Stimulated activated CD4-positive, alpha-beta T cell treated with anti-CD3 and anti-CD28 coated beads, Interleukin-4, amount 100 ng/mL, for 24 hours (primary cell): ENCODE results near the gene CCDC121.
"Not testable (repeated sequence)": the region's sequence is repeated elsewhere in the genome, so short reads cannot be mapped to it uniquely, and the experiment has no call there.

Source experiments
- DNase-seq: peaks from one replicate; pipeline ENCODE4 v3.0.0-alpha.2; 2020

CCDC121 gene

GRCh38 chr2:27634291-27634690 is 5.5 kb upstream of the CCDC121 start:
- DNase-seq: no peak

- DNase-seq: not testable (repeated sequence)
Measured at GRCh38 chr2:27630257-27630656, 1.4 kb upstream of the CCDC121 start.

- peak; percentile 32 for DNase-seq
Measured at GRCh38 chr2:27627963-27628766, 647 bp downstream of the CCDC121 start.

GRCh38 chr2:27626921-27627320 is 1.9 kb downstream of the CCDC121 start:
- DNase-seq: not testable (repeated sequence)

- DNase-seq: not testable (repeated sequence)
Measured at GRCh38 chr2:27626323-27626722, 2.5 kb downstream of the CCDC121 start.

GRCh38 chr2:27624943-27625342 is 3.9 kb downstream of the CCDC121 start:
- DNase-seq: no peak

- no peak for DNase-seq
Measured at GRCh38 chr2:27622921-27623384, 5.9 kb downstream of the CCDC121 start.

- no peak for DNase-seq
Measured at GRCh38 chr2:27621524-27621923, 7.3 kb downstream of the CCDC121 start.

- DNase-seq: no peak
Measured at GRCh38 chr2:27615316-27615715, 13.5 kb downstream of the CCDC121 start.

GRCh38 chr2:27613985-27614384 is 14.8 kb downstream of the CCDC121 start:
- no peak for DNase-seq

GRCh38 chr2:27606611-27607010 is 22.2 kb downstream of the CCDC121 start:
- DNase-seq: no peak

- DNase-seq: no peak
Measured at GRCh38 chr2:27596627-27597026, 32.2 kb downstream of the CCDC121 start.

- DNase-seq: not testable (repeated sequence)
Measured at GRCh38 chr2:27595412-27595811, 33.4 kb downstream of the CCDC121 start.

- not testable (repeated sequence) for DNase-seq
Measured at GRCh38 chr2:27594020-27594703, 34.6 kb downstream of the CCDC121 start.

GRCh38 chr2:27593240-27593639 is 35.6 kb downstream of the CCDC121 start:
- DNase-seq: no peak

GRCh38 chr2:27591745-27592144 is 37.1 kb downstream of the CCDC121 start:
- DNase-seq: no peak

- no peak for DNase-seq
Measured at GRCh38 chr2:27588308-27588707, 40.5 kb downstream of the CCDC121 start.

GRCh38 chr2:27587025-27587424 is 41.8 kb downstream of the CCDC121 start:
- DNase-seq: no peak

GRCh38 chr2:27584597-27584996 is 44.2 kb downstream of the CCDC121 start:
- no peak for DNase-seq

GRCh38 chr2:27583390-27583915 is 45.4 kb downstream of the CCDC121 start:
- no peak for DNase-seq

GRCh38 chr2:27582695-27583389 is 46.0 kb downstream of the CCDC121 start, which contains the start of gene ZNF512:
Gene ZNF512 (plus strand): TSS chr2:27583042. CDS start chr2:27583113, 71 bp downstream.
- DNase-seq: peak; percentile 86

GRCh38 chr2:27582129-27582694 is 46.6 kb downstream of the CCDC121 start:
- DNase-seq: no peak
